ENCODE data around the gene NIPBL.

The NIPBL gene

DNA sequence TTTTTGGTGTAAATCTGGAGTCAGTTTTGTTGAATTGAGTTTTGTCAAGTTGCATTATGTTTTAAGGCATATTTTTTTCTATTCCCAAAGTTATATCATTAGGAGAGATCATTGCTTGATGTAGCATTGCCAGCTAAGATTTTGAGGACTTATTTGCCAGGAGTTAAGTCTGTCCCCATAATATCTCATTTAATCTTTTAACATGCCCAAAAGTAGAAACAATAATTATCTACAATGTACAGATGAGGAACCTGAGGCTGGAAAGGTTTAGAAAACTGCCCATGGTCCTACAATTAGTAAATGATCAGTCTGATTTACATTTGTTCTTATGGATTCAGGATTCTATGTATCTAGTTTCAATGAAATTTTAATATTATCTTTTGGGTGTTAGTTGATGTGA is 4.7 kb downstream of the NIPBL start:
- ChIA-PET CTCF (interaction anchor here (0.6 kb wide), 1 partner anchor 191 kb away, joined by 3 read pairs; no protein-coding TSS in a partner anchor), POLR2A (no interaction called here)

DNA sequence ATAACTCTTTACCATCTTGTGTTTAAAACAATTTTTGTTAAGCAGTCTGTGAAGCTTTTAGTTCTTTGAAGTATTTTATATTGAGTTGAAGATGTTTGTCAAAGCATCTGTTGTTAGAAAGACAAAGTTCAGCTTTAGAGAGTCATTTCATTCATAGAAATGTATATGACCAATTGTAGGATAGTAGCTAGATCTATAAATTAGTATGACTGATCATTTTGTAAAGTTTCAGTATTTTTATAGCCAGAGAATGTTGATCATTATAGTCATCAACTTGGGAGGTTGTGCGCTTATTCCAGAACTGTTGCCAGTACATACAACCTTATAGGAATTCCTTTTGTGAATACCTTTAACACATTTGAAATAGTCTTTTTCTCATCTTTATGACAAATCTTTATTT is 5.2 kb downstream of the NIPBL start:
- DNase-seq (ENCODE audit: extremely low spot score) = no peak
- CTCF ChIA-PET = interaction anchor here (0.6 kb wide), 1 partner anchor 191 kb away, joined by 3 read pairs; no protein-coding TSS in a partner anchor
- POLR2A ChIA-PET = no interaction called here
- TF ChIP-seq LEF1 (IDR thresholded peaks at IDR 0.05; ENCODE audit: borderline replicate concordance) = no peak
- no peak for TF ChIP-seq BHLHE40 (IDR thresholded peaks at IDR 0.05; ENCODE audit: borderline replicate concordance)
- TF ChIP-seq NFRKB (IDR thresholded peaks at IDR 0.05) = no peak
- TF ChIP-seq L3MBTL2 (conservative IDR thresholded peaks at IDR 0.05) = no peak
- no peak for TF ChIP-seq SP1 (IDR thresholded peaks at IDR 0.05)
- no peak for TF ChIP-seq FOXA1 (IDR thresholded peaks at IDR 0.05)
- TF ChIP-seq ELF4 (IDR thresholded peaks at IDR 0.05) = no peak
- TF ChIP-seq FOXM1 (IDR thresholded peaks at IDR 0.05; ENCODE audit: borderline replicate concordance) = no peak
- TF ChIP-seq SUZ12 (IDR thresholded peaks at IDR 0.05) = no peak
- TF ChIP-seq ARNT (IDR thresholded peaks at IDR 0.05) = no peak
- no peak for TF ChIP-seq PKNOX1 (IDR thresholded peaks at IDR 0.05)
- no peak for TF ChIP-seq FOXK2 (IDR thresholded peaks at IDR 0.05)
- no peak for TF ChIP-seq ZNF384 (IDR thresholded peaks at IDR 0.05)
- no peak for TF ChIP-seq CTBP1 (IDR thresholded peaks at IDR 0.05; ENCODE audit: borderline replicate concordance)
- TF ChIP-seq TARDBP (IDR thresholded peaks at IDR 0.05) = no peak

More for the DNA sequence above, 4.7 kb downstream of the NIPBL start:
- TF ChIP-seq SP1 (IDR thresholded peaks at IDR 0.05) (no peak), ZNF384 (IDR thresholded peaks at IDR 0.05) (no peak), ELF4 (IDR thresholded peaks at IDR 0.05) (no peak), L3MBTL2 (conservative IDR thresholded peaks at IDR 0.05) (no peak), TARDBP (IDR thresholded peaks at IDR 0.05) (no peak), FOXA1 (IDR thresholded peaks at IDR 0.05) (no peak), NFRKB (IDR thresholded peaks at IDR 0.05) (no peak), FOXM1 (IDR thresholded peaks at IDR 0.05; ENCODE audit: borderline replicate concordance) (no peak), FOXK2 (IDR thresholded peaks at IDR 0.05) (no peak), SUZ12 (IDR thresholded peaks at IDR 0.05) (no peak), PKNOX1 (IDR thresholded peaks at IDR 0.05) (no peak), BHLHE40 (IDR thresholded peaks at IDR 0.05; ENCODE audit: borderline replicate concordance) (no peak), HDGF (IDR thresholded peaks at IDR 0.05; ENCODE audit: borderline replicate concordance) (no peak), CTBP1 (IDR thresholded peaks at IDR 0.05; ENCODE audit: borderline replicate concordance) (no peak), LEF1 (IDR thresholded peaks at IDR 0.05; ENCODE audit: borderline replicate concordance) (no peak), ARNT (IDR thresholded peaks at IDR 0.05) (no peak)
- no peak for DNase-seq (ENCODE audit: extremely low spot score)

GRCh38 chr5:36882250-36882649 is 5.7 kb downstream of the NIPBL start:
- ChIA-PET CTCF (no interaction called here), POLR2A (no interaction called here)
- DNase-seq (ENCODE audit: extremely low spot score) = no peak
- TF ChIP-seq SUZ12 (IDR thresholded peaks at IDR 0.05) (no peak), LEF1 (IDR thresholded peaks at IDR 0.05; ENCODE audit: borderline replicate concordance) (no peak), PKNOX1 (IDR thresholded peaks at IDR 0.05) (no peak), ZNF384 (IDR thresholded peaks at IDR 0.05) (no peak), NFRKB (IDR thresholded peaks at IDR 0.05) (no peak), FOXK2 (IDR thresholded peaks at IDR 0.05) (no peak), SP1 (IDR thresholded peaks at IDR 0.05) (no peak), TARDBP (IDR thresholded peaks at IDR 0.05) (no peak), FOXA1 (IDR thresholded peaks at IDR 0.05) (no peak), CTBP1 (IDR thresholded peaks at IDR 0.05; ENCODE audit: borderline replicate concordance) (no peak), BHLHE40 (IDR thresholded peaks at IDR 0.05; ENCODE audit: borderline replicate concordance) (no peak), FOXM1 (IDR thresholded peaks at IDR 0.05; ENCODE audit: borderline replicate concordance) (no peak)

DNA sequence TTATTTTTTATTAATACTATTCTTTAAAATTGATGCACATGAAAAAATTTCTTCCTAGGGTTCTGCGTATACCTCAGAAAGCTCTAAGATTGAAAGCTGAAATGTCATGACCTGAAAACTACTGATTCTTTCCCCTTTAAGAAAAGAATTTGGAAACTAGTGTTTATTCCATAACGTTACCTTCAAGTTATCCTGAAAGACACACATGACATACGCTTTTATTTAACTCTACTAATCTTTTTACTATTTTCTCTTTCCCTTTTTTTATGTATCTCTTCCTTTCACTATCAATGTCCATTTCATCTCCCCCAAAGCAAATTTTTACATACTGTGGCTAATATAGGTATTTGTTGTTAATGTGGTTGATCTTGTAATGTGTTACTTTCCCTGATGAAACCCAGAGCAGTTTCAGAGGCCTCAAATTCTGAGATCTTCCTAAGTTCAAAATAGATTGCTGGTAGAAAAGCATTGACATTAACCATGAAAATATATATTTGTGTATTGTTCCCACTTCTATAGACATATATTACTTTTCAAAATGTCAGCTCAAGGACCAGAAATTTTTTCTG is 7.4 kb downstream of the NIPBL start:
- DNase-seq (ENCODE audit: extremely low spot score) = no peak
- POLR2A ChIA-PET = interaction anchor here (2.3 kb wide), 1 partner anchor 7 kb away, joined by 14 read pairs; the partner anchor contains the start of gene NIPBL
- TF ChIP-seq HDGF (IDR thresholded peaks at IDR 0.05; ENCODE audit: borderline replicate concordance) (no peak), LEF1 (IDR thresholded peaks at IDR 0.05; ENCODE audit: borderline replicate concordance) (no peak), BHLHE40 (IDR thresholded peaks at IDR 0.05; ENCODE audit: borderline replicate concordance) (no peak), ZNF384 (IDR thresholded peaks at IDR 0.05) (no peak), FOXM1 (IDR thresholded peaks at IDR 0.05; ENCODE audit: borderline replicate concordance) (no peak), ELF4 (IDR thresholded peaks at IDR 0.05) (no peak), SUZ12 (IDR thresholded peaks at IDR 0.05) (no peak), FOXK2 (IDR thresholded peaks at IDR 0.05) (no peak), PKNOX1 (IDR thresholded peaks at IDR 0.05) (no peak), CTBP1 (IDR thresholded peaks at IDR 0.05; ENCODE audit: borderline replicate concordance) (no peak), FOXA1 (IDR thresholded peaks at IDR 0.05) (no peak), ARNT (IDR thresholded peaks at IDR 0.05) (no peak), L3MBTL2 (conservative IDR thresholded peaks at IDR 0.05) (no peak), TARDBP (IDR thresholded peaks at IDR 0.05) (no peak), SP1 (IDR thresholded peaks at IDR 0.05) (no peak)
- CTCF ChIA-PET = no interaction called here

- no peak for DNase-seq (ENCODE audit: extremely low spot score)
- TF ChIP-seq ELF4 (IDR thresholded peaks at IDR 0.05) (no peak), CTBP1 (IDR thresholded peaks at IDR 0.05; ENCODE audit: borderline replicate concordance) (no peak), FOXM1 (IDR thresholded peaks at IDR 0.05; ENCODE audit: borderline replicate concordance) (no peak), LEF1 (IDR thresholded peaks at IDR 0.05; ENCODE audit: borderline replicate concordance) (no peak), PKNOX1 (IDR thresholded peaks at IDR 0.05) (no peak), BHLHE40 (IDR thresholded peaks at IDR 0.05; ENCODE audit: borderline replicate concordance) (no peak)
- ChIA-PET CTCF (interaction anchor here (0.7 kb wide), 1 partner anchor 467 kb away, joined by 3 read pairs; no protein-coding TSS in a partner anchor), POLR2A (interaction anchor here (2.3 kb wide), 1 partner anchor 9 kb away, joined by 14 read pairs; the partner anchor contains the start of gene NIPBL)
Observed at GRCh38 chr5:36885149-36885548, 8.6 kb downstream of the NIPBL start.

Data from HEK293T (cell line).